Esophagus muscularis mucosa (tissue), 4 donors: ENCODE data around the gene ETV6. TPM values are rescaled to one million over a fixed set of nuclear protein-coding genes. Genes with fewer than 3 reads are reported as not detected.

Experiments used
- DNase-seq: peaks from one replicate; pipeline ENCODE4 v3.0.0-alpha.2; 2017; ENCODE audit errors: extremely low spot score
- H3K27ac ChIP-seq, 4 donors: fragments of 200-600 bp; sonication (generic); replicated peaks in 1 of 4; 1 replicate in 3 of 4; 2 replicates in 1 of 4; pipeline ENCODE4 v1.5.1; 2016 to 2019; ENCODE audit warnings: mild to moderate bottlenecking in 1 of 4
- H3K27me3 ChIP-seq, 4 donors: fragments of 200-600 bp; sonication (generic); one replicate each; pipeline versions ENCODE4 v1.5.1 to v1.6.0; 2016 to 2019
- H3K36me3 ChIP-seq, 4 donors: fragments of 200-600 bp; sonication (generic); one replicate each; pipeline ENCODE4 v1.5.1; 2016 to 2019
- H3K4me1 ChIP-seq, 4 donors: fragments of 200-600 bp; sonication (generic); one replicate each; pipeline ENCODE4 v1.5.1; 2016 to 2019
- H3K4me3 ChIP-seq, 4 donors: fragments of 200-600 bp; sonication (generic); 1 replicate in 2 of 4; 2 replicates in 2 of 4; pipeline ENCODE4 v1.5.1; 2016 to 2019; ENCODE audit warnings: mild to moderate bottlenecking in 4 of 4, moderate library complexity in 1 of 4
- H3K9me3 ChIP-seq, 4 donors: fragments of 200-600 bp; sonication (generic); 1 replicate in 3 of 4; 2 replicates in 1 of 4; pipeline ENCODE4 v1.5.1; 2016 to 2019
- EP300 ChIP-seq: sonication (generic); formaldehyde crosslinking; IDR thresholded peaks from one replicate; pipeline ENCODE4 v1.6.1; 2017; ENCODE audit warnings: antibody characterized with exemption
- POLR2A ChIP-seq: fragments of 450-650 bp; IDR thresholded peaks from one replicate; pipeline ENCODE4 v1.6.1; 2017; ENCODE audit warnings: antibody characterized with exemption, moderate library complexity, mild to moderate bottlenecking, low read depth
- POLR2AphosphoS5 ChIP-seq, 2 donors: sonication (generic); formaldehyde crosslinking; IDR thresholded peaks; one replicate each; pipeline ENCODE4 v1.6.1; 2017; ENCODE audit warnings: antibody characterized with exemption in 2 of 2
- WGBS: methylation state at CpG from one replicate; pipeline ENCODE4 v1.1.5; 2018; 5-methylcytosine and 5-hydroxymethylcytosine counted together
- intact Hi-C: fragments of 100-400 bp; cut with DNase I; formaldehyde crosslinking; loops from one replicate; pipeline ENCODE4 v1.15.1; 2023
- total RNA-seq, 4 donors: library from RNA; depleted of rRNA; stranded (reverse); fragments of >200 nt; gene quantifications; one replicate each; pipeline versions ENCODE4 v1.1.0 to v1.2.1, GENCODE V29; 2016
- TF ChIP-seq, protein P1 (sequence below), 3 experiments: fragments of 200-600 bp in 2 of 3; fragments of 450-650 bp in 1 of 3; sonication (generic) in 2 of 3; IDR thresholded peaks; one replicate each; pipeline ENCODE4 v1.5.1; 2017 to 2019; ENCODE audit warnings: antibody characterized with exemption in 3 of 3, mild to moderate bottlenecking in 2 of 3, moderate library complexity in 1 of 3

The ETV6 gene
- total RNA-seq, 4 donors from 2014 or later: 22.4 to 29.6 (median 25.3) TPM

GRCh38 chr12:11768233-11768965, 118.9 kb downstream of the ETV6 start:
- H3K27me3 ChIP-seq: no peaks in the 10 kb centered on the region
- TF ChIP-seq, protein P1, sequence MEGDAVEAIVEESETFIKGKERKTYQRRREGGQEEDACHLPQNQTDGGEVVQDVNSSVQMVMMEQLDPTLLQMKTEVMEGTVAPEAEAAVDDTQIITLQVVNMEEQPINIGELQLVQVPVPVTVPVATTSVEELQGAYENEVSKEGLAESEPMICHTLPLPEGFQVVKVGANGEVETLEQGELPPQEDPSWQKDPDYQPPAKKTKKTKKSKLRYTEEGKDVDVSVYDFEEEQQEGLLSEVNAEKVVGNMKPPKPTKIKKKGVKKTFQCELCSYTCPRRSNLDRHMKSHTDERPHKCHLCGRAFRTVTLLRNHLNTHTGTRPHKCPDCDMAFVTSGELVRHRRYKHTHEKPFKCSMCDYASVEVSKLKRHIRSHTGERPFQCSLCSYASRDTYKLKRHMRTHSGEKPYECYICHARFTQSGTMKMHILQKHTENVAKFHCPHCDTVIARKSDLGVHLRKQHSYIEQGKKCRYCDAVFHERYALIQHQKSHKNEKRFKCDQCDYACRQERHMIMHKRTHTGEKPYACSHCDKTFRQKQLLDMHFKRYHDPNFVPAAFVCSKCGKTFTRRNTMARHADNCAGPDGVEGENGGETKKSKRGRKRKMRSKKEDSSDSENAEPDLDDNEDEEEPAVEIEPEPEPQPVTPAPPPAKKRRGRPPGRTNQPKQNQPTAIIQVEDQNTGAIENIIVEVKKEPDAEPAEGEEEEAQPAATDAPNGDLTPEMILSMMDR (IDR thresholded peaks at IDR 0.05): no peak
- TF ChIP-seq EP300 (no peak), POLR2AphosphoS5 (IDR thresholded peaks at IDR 0.05) (no peak), POLR2A (no peak)
- no peaks in the 10 kb centered on the region for H3K9me3 ChIP-seq
- peaks cover 31 to 100% (median 90%) of the 10 kb centered on the region in 4 donors for H3K4me1 ChIP-seq
- H3K27ac ChIP-seq: peak overlapping the region; percentile 88 to 94 (median 92)
- no peak overlapping the region for H3K4me3 ChIP-seq
- H3K36me3 ChIP-seq: peaks cover 0 to 4% (median 0%) of the 10 kb centered on the region in 4 donors
- DNase-seq: no peak
- 73% methylated on average over 5 of the region's 5 CpGs for WGBS
- intact Hi-C loops: no loop called here

DNA sequence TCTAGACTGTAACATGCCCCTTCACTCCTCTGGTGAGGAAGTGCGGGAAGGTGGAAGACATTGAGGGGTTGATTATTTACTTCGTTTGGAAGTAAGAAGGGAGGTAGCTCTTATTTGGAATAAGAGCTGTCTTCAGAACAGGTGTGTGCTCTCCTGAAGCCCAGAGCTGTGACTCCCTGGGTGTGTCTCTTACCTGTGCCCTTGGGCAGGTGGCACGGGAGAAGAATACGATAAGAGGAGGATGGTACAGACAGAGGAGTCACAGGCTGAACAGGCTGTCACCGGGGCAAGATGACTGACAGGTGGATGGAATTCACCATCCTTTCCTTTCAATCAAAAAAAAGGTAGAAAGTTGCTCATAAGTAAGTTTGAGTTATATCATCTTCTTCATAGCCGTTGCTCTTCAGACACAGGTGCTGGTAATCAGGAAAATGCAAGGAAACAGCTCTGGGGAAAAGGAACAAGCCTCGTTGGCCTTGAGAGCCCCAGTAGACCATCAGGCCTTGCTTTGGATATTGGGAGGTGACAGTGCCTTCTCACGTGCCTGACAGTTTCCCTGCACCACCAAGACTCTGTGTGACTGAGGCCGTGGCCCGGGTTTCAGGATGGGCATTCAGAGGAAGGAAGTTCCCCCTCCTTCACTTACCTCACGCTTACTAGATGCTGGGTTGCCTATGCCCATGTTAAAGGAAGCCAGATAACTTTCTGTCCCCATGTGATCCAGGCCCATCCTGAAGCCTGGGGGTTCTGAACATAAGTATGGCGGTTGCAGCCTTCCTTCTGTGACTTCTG, 120.4 kb downstream of the ETV6 start:
- Histone ChIP-seq H3K4me3 (no peak overlapping the region), H3K27ac (peak overlapping the region; percentile 88 to 94 (median 92)), H3K36me3 (peaks cover 0 to 4% (median 0%) of the 10 kb centered on the region in 4 donors), H3K9me3 (no peaks in the 10 kb centered on the region), H3K4me1 (peaks cover 30 to 100% (median 90%) of the 10 kb centered on the region in 4 donors), H3K27me3 (no peaks in the 10 kb centered on the region)
- no peak for TF ChIP-seq EP300
- TF ChIP-seq, protein P1 (IDR thresholded peaks at IDR 0.05): no peak
- no peak for TF ChIP-seq POLR2AphosphoS5 (IDR thresholded peaks at IDR 0.05)
- TF ChIP-seq POLR2A: no peak
- intact Hi-C loops: no loop called here
- no peak for DNase-seq
- 81% methylated on average over 12 of the region's 12 CpGs for WGBS

- intact Hi-C loops: no loop called here
- 69% methylated on average over 3 of the region's 3 CpGs for WGBS
- H3K4me3 ChIP-seq: no peak overlapping the region
- H3K9me3 ChIP-seq: no peaks in the 10 kb centered on the region
- peaks cover 19 to 100% (median 89%) of the 10 kb centered on the region in 4 donors for H3K4me1 ChIP-seq
- peak overlapping the region; percentile 88 to 94 (median 92) for H3K27ac ChIP-seq
- TF ChIP-seq, protein P1 (IDR thresholded peaks at IDR 0.05): no peak
- TF ChIP-seq EP300 (no peak), POLR2AphosphoS5 (IDR thresholded peaks at IDR 0.05) (no peak), POLR2A (no peak)
- peaks cover 0 to 4% (median 0%) of the 10 kb centered on the region in 4 donors for H3K36me3 ChIP-seq
- H3K27me3 ChIP-seq: no peaks in the 10 kb centered on the region
- DNase-seq: no peak
Measured at GRCh38 chr12:11771356-11771755, 121.9 kb downstream of the ETV6 start.

- Histone ChIP-seq H3K27ac (peak overlapping the region; percentile 88 to 94 (median 92)), H3K36me3 (peaks cover 0 to 4% (median 0%) of the 10 kb centered on the region in 4 donors), H3K4me3 (no peak overlapping the region), H3K4me1 (peaks cover 12 to 100% (median 88%) of the 10 kb centered on the region in 4 donors), H3K27me3 (no peaks in the 10 kb centered on the region), H3K9me3 (no peaks in the 10 kb centered on the region)
- no peak for TF ChIP-seq EP300
- TF ChIP-seq POLR2A: no peak
- no peak for DNase-seq
- 79% methylated on average over 3 of the region's 3 CpGs for WGBS
- intact Hi-C loops: no loop called here
Measured at GRCh38 chr12:11771895-11772502, 122.5 kb downstream of the ETV6 start.
